Stimulated activated CD8-positive, alpha-beta memory T cell treated with anti-CD3 and anti-CD28 coated beads, Interleukin-15, amount 100 ng/mL, for 1 hour (primary cell): ENCODE results near the gene SATL1.
"Not testable (repeated sequence)": the region's sequence is repeated elsewhere in the genome, so short reads cannot be mapped to it uniquely, and the experiment has no call there.

Source experiments
- DNase-seq: peaks from one replicate; pipeline ENCODE4 v3.0.0-alpha.2; 2020; ENCODE audit warnings: low read depth

SATL1 gene

DNA sequence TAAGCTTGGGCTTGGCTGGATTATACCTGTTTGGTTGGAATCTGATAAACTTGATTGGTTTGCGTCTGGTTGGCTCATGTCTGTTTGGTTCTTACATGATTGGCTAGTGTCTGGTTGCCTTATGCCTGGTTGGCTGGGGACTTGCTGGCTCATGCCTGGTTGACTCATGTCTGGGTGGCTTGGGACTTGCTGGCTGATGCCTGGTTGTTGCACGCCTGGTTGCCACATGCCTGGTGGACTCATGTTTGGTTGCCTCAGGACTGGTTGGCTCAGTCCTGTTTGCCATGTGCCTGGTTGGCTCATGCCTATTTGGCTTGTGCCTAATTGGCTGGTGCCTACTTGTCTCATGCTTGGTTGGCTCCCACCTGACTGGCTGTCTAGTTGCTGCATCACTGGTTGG lies 135.4 kb downstream of the SATL1 start:
- no peak for DNase-seq

DNA sequence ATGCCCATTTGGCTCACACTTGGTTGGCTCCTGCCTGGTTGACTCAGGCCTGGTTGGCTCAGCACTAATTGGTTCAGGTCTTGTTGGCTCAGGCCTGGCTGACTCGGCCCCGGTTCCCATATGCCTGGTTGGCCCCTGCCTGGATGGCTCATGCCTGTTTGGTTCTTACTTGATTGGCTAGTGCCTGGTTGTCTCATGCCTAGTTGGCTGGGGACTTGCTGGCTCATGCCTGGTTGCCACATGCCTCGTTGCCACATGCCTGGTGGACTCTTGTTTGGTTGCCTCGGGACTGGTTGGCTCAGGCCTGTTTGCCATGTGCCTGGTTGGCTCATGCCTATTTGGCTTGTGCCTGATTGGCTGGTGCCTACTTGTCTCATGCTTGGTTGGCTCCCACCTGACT lies 136.2 kb downstream of the SATL1 start:
- no peak for DNase-seq

- DNase-seq: no peak
These were observed 154.2 kb downstream of the SATL1 start for GRCh38 chrX:85089321-85089840.

- DNase-seq: no peak
These were observed 158.7 kb downstream of the SATL1 start for GRCh38 chrX:85084770-85085393.

- DNase-seq: not testable (repeated sequence)
These were observed 166.3 kb downstream of the SATL1 start for GRCh38 chrX:85077247-85077646.

GRCh38 chrX:85065512-85066198 lies 177.9 kb downstream of the SATL1 start:
- DNase-seq: no peak

- no peak for DNase-seq
These were observed 190.8 kb downstream of the SATL1 start for GRCh38 chrX:85052636-85053343.

DNA sequence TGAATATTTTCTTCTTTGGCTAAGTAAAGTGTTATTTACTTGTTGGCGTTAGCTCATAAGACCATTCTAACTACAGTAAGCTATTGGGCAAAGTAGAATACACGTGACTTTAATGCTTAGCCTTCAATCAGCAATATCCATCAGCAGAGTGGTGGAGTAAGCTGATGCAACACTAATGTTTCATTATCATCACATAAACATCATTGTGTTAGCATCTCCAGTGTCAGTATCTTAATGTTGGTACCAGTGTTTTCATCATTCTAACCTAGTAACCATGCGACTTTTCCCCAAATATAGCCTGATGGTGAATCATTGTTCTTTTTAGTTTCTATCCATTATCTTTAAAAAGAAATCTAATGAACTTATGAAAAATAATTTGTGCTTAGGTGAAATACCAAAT lies 191.4 kb downstream of the SATL1 start:
- no peak for DNase-seq

- no peak for DNase-seq
These were observed 192.0 kb downstream of the SATL1 start for GRCh38 chrX:85051627-85052026.
